Activated CD4-positive, alpha-beta T cell treated with anti-CD3 and anti-CD28 coated beads, Interleukin-2, amount 50 U/mL, for 24 hours (primary cell): ENCODE results near the gene IFNA1.
"Not testable (repeated sequence)": the region's sequence is repeated elsewhere in the genome, so short reads cannot be mapped to it uniquely, and the experiment has no call there.

Experiments
- DNase-seq, 2 donors: peaks; one replicate each; pipeline ENCODE4 v3.0.0-alpha.2; 2020; ENCODE audit warnings: low read depth in 1 of 2, low spot score in 1 of 2

The IFNA1 gene

GRCh38 chr9:21443849-21444625 is 3.8 kb downstream of the IFNA1 start:
- no peak for DNase-seq

DNA sequence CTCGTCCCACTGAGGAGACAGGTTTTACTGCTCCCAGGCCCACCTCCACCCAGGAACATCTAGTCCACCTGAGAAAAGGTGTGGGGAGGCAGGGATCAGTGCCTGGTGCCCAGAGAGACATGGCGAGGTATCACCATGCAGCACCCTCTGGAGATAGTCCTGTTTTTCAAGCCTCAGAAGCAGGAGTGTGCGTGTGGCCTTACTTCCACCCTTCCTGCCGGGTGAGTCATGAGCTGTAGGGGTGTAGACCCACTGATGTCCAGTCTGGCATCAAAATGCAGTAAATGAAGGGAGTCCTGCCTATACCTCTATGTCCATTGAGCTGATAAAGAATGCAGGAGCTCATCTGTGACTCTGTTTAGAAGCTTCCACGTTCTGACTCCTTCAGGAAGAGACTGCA is 9.1 kb downstream of the IFNA1 start:
- not testable (repeated sequence) for DNase-seq

- no peak for DNase-seq
These were observed 10.6 kb downstream of the IFNA1 start for GRCh38 chr9:21450733-21451394.

DNA sequence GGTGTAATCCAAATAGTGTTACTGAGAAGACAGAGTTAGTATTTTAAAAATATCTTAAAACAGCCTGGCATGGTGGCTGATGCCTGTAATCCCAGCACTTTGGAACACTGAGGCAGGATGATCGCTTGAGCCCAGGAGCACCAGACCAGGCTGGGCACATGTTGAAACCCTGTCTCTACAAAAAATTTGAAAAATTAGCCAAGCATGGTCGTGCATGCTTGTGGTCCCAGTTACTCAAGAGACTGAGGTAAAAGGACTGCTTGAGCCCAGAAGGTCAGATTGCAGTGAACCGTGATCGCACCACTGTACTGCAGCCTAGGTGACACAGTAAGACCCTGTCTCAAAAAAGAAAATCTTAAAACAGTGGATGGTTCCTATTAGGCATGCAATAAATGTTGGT is 12.4 kb downstream of the IFNA1 start:
- no peak for DNase-seq

DNA sequence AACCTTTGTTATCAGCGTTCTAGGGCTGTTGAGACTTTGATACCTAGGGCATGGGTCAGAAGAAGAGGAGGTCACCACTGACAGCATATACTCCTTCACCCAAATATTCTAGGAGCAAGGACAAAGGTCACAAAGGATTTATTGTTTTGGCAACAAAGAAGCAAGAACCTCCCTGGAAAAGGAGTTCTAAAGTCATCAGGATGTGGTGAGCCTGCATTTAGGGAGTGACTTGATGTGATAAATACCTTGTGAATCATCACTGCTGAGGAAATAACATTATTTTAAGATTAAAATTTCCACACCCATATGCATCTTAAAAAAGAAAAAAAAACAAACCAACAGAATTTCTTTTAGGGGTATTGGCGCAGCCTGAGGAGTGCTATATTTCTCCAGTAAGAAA is 13.9 kb downstream of the IFNA1 start:
- DNase-seq, result no peak

GRCh38 chr9:21455320-21455719 is 15.1 kb downstream of the IFNA1 start:
- no peak for DNase-seq

GRCh38 chr9:21461377-21461776 is 21.1 kb downstream of the IFNA1 start:
- no peak for DNase-seq

DNA sequence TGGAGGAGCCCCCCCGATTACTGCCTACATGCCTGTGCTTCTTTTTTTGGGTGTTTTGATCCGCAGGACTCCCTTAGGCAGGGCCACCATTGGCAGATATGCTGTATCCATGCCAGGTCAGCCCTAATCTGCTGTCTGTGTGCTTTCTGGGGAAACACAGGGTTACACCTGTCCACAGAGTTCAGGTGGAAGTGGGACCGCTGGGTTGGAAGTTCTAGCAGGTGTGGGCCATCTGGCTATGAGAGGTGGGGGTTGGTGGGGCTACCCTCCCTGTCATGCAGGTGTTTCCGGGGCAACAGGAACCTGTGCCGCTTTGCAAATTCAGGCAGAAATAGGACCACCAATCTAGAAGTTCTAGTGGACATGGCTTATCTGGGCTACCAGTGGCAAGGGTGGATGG is 24.9 kb downstream of the IFNA1 start:
- DNase-seq, result no peak

DNA sequence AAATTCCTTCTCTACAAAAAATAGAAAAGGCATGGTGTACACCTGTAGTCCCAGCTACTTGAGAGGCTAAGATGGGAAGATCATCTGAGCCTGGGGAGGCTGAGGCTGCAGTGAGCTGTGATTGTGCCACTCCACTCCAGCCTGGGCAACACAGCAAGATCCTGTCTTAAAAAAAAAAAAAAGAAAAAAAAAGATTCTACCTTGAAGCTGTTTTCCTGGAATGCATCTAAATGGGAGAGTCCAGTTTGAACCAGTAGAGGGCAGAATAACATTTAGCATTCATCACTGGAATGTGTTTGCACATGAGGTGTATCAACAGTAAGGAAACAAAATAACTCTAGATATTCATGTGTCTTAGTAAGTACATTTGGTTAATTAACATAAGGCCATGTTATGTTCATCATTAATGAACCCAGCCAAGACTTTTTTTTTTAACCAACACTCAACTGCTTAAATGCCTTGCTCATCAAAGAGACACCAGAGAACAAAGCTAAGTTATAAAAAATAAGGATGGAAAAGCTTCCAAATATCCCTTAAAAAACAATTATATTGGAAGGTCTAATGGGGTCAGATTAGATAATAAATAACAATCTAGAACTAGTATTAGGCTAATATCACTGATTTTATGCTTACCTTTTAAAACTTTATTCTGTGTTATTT is 25.8 kb downstream of the IFNA1 start:
- DNase-seq, result peak in 1 of 2 donors; percentile 17

- DNase-seq, result no peak
These were observed 29.9 kb downstream of the IFNA1 start for GRCh38 chr9:21470126-21470525.

DNA sequence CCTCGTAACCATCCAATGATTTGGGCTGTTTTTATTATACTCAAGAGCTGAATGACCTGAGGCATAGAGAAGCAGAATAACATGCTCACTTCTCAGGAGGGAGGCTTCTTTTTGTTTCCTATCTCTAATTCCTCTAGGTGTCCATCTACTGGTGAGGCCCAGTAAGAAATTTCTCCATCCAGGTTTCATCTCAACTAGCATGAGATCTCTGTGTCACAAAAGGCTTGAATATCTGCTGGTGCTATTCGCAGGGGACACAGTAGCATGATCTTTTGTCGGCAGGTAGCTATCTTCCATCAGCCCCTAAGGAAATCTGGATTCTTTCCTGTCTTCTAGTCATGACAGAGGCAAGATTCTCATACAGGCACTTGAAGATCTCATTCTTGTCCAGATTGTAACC is 33.0 kb downstream of the IFNA1 start:
- DNase-seq, result no peak

GRCh38 chr9:21477466-21477865 is 37.2 kb downstream of the IFNA1 start:
- DNase-seq, result no peak

DNA sequence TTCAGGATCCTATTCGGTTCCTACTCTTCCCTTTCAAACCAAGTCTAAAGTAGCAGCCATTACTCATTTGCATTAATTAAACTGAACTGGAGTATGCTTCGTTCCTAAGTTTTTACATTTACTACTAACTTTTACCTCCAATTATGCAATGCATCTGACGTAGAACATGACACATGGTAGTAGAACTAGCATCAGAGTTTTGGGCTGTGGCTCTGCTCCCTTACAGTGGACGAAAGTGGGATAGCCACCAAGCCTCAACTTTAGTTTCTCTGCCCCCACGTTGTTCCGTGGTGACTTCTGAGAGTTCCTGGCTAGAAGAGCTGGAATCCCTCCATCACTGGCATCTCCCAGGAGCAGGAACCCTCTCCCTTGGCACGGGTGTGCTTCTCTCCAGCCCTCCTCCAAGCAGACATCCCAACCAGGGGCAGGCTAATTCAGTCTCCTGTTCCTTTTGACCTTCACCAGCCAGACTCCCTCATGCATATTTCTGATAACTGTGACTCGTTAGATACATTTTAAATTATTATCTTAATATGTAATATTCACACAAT is 39.0 kb downstream of the IFNA1 start:
- DNase-seq, result no peak

DNA sequence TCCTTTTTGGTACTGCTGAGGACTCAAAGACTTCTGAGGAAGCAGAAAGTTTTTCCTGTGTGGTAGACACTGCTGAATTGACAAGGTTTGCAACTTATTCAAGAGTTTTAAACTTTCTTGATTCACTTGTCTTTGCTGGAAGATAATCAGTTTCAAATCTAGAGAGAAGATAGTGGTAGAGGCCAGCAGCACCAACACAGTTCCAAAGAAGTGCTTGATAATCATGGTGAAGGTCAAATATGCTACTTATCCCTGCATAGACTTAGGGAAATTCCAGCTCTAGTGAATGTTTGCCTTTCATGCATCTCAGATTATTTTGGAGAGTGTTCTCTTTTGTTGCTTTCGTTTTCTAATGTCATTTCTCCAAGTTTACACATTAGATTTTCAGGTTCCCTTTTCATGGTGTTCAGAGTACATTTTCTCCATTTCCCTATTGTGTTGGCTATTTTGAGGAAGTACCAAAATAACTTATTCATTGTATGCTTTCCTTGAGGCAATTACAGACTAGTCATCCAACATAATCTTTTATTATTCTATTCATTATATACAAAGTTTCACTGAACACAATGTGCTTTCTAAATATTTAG is 41.3 kb downstream of the IFNA1 start:
- no peak for DNase-seq

DNA sequence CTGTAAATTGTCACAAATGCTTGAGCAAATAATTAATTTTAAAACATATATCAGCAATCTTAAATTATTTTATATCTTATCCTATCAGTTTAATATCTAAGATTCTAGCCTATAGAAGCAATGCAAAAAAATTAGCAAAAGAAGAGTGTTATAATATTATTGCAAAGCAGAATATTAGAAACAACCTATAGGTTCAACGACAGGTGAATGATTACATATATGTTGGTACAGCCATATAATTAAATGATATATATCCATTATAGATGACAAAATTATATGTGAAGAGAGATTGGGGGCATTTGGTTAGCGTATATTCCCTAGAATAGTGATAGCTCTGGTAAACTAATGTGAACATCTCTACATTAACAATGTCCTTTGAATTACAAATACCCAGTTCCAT is 42.0 kb downstream of the IFNA1 start, which contains the start of gene IFNE:
Gene IFNE (minus strand): TSS at position 101 of the 400 bp plus-strand sequence. CDS start 619 bp downstream, outside the sequence.
- no peak for DNase-seq
